GM12878 (cell line): ENCODE results near the gene PCED1A. TPM values are rescaled to one million over a fixed set of nuclear protein-coding genes. Genes with fewer than 3 reads are reported as not detected.

Source experiments
- ATAC-seq: fragments of 200-7000 bp; cut with Tn5 transposase; 3 replicates; pipeline ENCODE4 v1.9.1; 2020; ENCODE audit warnings: mild to moderate bottlenecking, moderate library complexity
- BruUV-seq: library from RNA; stranded (reverse); fragments of 400-500 nt; replicated peaks from 2 replicates; lab custom pipeline; 2021; lab: Mats Ljungman, UMichigan
- CTCF ChIA-PET: fragments of 300-600 bp; sonication (Branson Sonifier 250); formaldehyde crosslinking; extraction: SDS; loops from one replicate; lab custom pipeline; 2021; ENCODE audit warnings: inconsistent platforms; lab: Yijun Ruan, JAX
- POLR2A ChIA-PET: fragments of 350-600 bp; formaldehyde crosslinking; extraction: SDS; loops from one replicate; lab custom pipeline; 2021; ENCODE audit warnings: inconsistent platforms; lab: Charles Lee
- RAD21 ChIA-PET: fragments of 300-600 bp; sonication (Branson Sonifier 250); formaldehyde crosslinking; loops from one replicate; lab custom pipeline; 2023; ENCODE audit warnings: antibody characterized with exemption; ENCODE audit not compliant: unreplicated experiment; lab: Charles Lee
- SMC1A ChIA-PET: fragments of 300-600 bp; sonication (Branson Sonifier 250); formaldehyde crosslinking; loops from one replicate; lab custom pipeline; 2023; ENCODE audit not compliant: unreplicated experiment, uncharacterized antibody; lab: Charles Lee
- DNase-seq: peaks from one replicate; pipeline ENCODE4 v3.0.0-alpha.2; 2011; ENCODE audit warnings: low read depth, low spot score
- FAIRE-seq: peaks from 3 replicates; lab custom pipeline; 2011; peaks lifted over from hg19 to GRCh38; lab: Jason Lieb, UNC
- H2AFZ ChIP-seq: 2 replicates; pipeline ENCODE4 v1.6.0; 2011; ENCODE audit warnings: low read depth, low read length, control low read depth; ENCODE audit not compliant: control insufficient read depth
- H3K27ac ChIP-seq: 2 replicates; pipeline ENCODE4 v1.5.1; 2011; ENCODE audit warnings: control low read depth; ENCODE audit not compliant: control insufficient read depth, insufficient read depth
- H3K27me3 ChIP-seq, 2 experiments: replicated peaks in 1 of 2; 2 replicates each; pipeline versions ENCODE4 v1.6.0 to v1.6.1; 2011; ENCODE audit warnings: low read length in 1 of 2; ENCODE audit not compliant: control insufficient read depth in 2 of 2, insufficient read depth in 2 of 2
- H3K36me3 ChIP-seq, 2 experiments: 2 replicates each; pipeline ENCODE4 v1.5.1; 2011; ENCODE audit warnings: low read length in 1 of 2; ENCODE audit not compliant: control insufficient read depth in 2 of 2, insufficient read depth in 2 of 2
- H3K4me1 ChIP-seq: 2 replicates; pipeline ENCODE4 v1.6.1; 2011; ENCODE audit warnings: mild to moderate bottlenecking, low read length, moderate library complexity, mixed read lengths; ENCODE audit not compliant: control insufficient read depth, insufficient read depth
- H3K4me2 ChIP-seq: 2 replicates; pipeline ENCODE4 v1.6.0; 2011; ENCODE audit warnings: control low read depth; ENCODE audit not compliant: control insufficient read depth, insufficient read depth
- H3K4me3 ChIP-seq: fragments of 200-600 bp; sonication (generic); 2 replicates; pipeline ENCODE4 v1.5.1; 2016
- H3K79me2 ChIP-seq: 2 replicates; pipeline ENCODE4 v1.6.0; 2011; ENCODE audit warnings: low read length; ENCODE audit not compliant: control insufficient read depth, insufficient read depth
- H3K9ac ChIP-seq: 2 replicates; pipeline ENCODE4 v1.8.0; 2011; ENCODE audit warnings: low read length, control low read depth, mixed read lengths; ENCODE audit not compliant: control insufficient read depth, insufficient read depth
- H3K9me3 ChIP-seq: replicated peaks from 3 replicates; pipeline ENCODE4 v1.5.1; 2011; ENCODE audit warnings: mild to moderate bottlenecking, low read length; ENCODE audit not compliant: control insufficient read depth, insufficient read depth
- H4K20me1 ChIP-seq: 2 replicates; pipeline ENCODE4 v1.6.0; 2011; ENCODE audit not compliant: control insufficient read depth, insufficient read depth
- ATF7 ChIP-seq: fragments of 450-650 bp; IDR thresholded peaks from 2 replicates; pipeline ENCODE4 v1.6.1; 2016; ENCODE audit warnings: low read depth, mild to moderate bottlenecking
- CBFB ChIP-seq: IDR thresholded peaks from 2 replicates; pipeline ENCODE4 v1.6.1; 2016; ENCODE audit warnings: antibody characterized with exemption, low read depth
- POU2F2 ChIP-seq: IDR thresholded peaks from 3 replicates; pipeline ENCODE4 v1.6.1; 2011; ENCODE audit warnings: low read depth, mild to moderate bottlenecking, low read length, borderline replicate concordance
- RUNX3 ChIP-seq: IDR thresholded peaks from 2 replicates; pipeline ENCODE4 v1.6.1; 2012; ENCODE audit warnings: low read length, inconsistent platforms
- WGBS: methylation state at CpG from one replicate; pipeline ENCODE4 v1.1.6; 2016; ENCODE audit warnings: low lambda C conversion rate; ENCODE audit not compliant: insufficient replicate concordance, insufficient coverage; ENCODE audit errors: missing lambda C conversion rate; 5-methylcytosine and 5-hydroxymethylcytosine counted together
- in situ Hi-C: fragments of 300-500 bp; cut with MboI; formaldehyde crosslinking; loops from 9 replicates; pipeline ENCODE4 v1.14.3; 2018; ENCODE audit warnings: mixed read lengths
- intact Hi-C: fragments of 100-400 bp; cut with micrococcal nuclease; formaldehyde crosslinking; loops from one replicate; pipeline ENCODE4 v1.14.2; 2022; ENCODE audit not compliant: unreplicated experiment
- polyA plus RNA-seq, 11 experiments: library from polyadenylated mRNA; depleted of rRNA in 4 of 11; unstranded in 6 of 11; stranded (reverse) in 5 of 11; fragments of >200 nt; fragmentation: Nextera tagmentation in 4 of 11; fragmentation: Illumina TruSeq in 1 of 11; extraction: Ambion mirVana in 4 of 11; extraction: Trizol in 1 of 11; gene quantifications; 1 replicate in 1 of 11; 2 replicates in 10 of 11; pipeline versions ENCODE4 v1.2.1 to v1.2.3, GENCODE V29; 2011 to 2016; ENCODE audit warnings: inconsistent platforms in 2 of 11, missing spikeins in 2 of 11, low read depth in 1 of 11
- total RNA-seq, 4 experiments: library from RNA; depleted of rRNA in 3 of 4; stranded (reverse); fragments of >200 nt in 3 of 4; fragmentation: Illumina TruSeq in 1 of 4; extraction: Trizol in 1 of 4; gene quantifications; 2 replicates each; pipeline versions ENCODE4 v1.2.1 to v1.2.3, GENCODE V29; 2013 to 2021
- TF ChIP-seq, protein P1 (sequence below): fragments of 450-650 bp; IDR thresholded peaks from 2 replicates; pipeline ENCODE4 v1.6.1; 2016; ENCODE audit warnings: mild to moderate bottlenecking
- TF ChIP-seq, protein P2 (sequence below): IDR thresholded peaks from 2 replicates; pipeline ENCODE4 v1.6.1; 2011; ENCODE audit warnings: borderline replicate concordance, low read depth, mild to moderate bottlenecking, moderate library complexity, low read length; ENCODE audit not compliant: insufficient read depth, poor library complexity, severe bottlenecking

PCED1A gene
- total and polyA plus RNA-seq, 10 of the 15 experiments (the other 5 are each of a cell fraction or from before 2014, with no cell fraction given) = 4.5 to 30.9 (median 12.0) TPM

DNA sequence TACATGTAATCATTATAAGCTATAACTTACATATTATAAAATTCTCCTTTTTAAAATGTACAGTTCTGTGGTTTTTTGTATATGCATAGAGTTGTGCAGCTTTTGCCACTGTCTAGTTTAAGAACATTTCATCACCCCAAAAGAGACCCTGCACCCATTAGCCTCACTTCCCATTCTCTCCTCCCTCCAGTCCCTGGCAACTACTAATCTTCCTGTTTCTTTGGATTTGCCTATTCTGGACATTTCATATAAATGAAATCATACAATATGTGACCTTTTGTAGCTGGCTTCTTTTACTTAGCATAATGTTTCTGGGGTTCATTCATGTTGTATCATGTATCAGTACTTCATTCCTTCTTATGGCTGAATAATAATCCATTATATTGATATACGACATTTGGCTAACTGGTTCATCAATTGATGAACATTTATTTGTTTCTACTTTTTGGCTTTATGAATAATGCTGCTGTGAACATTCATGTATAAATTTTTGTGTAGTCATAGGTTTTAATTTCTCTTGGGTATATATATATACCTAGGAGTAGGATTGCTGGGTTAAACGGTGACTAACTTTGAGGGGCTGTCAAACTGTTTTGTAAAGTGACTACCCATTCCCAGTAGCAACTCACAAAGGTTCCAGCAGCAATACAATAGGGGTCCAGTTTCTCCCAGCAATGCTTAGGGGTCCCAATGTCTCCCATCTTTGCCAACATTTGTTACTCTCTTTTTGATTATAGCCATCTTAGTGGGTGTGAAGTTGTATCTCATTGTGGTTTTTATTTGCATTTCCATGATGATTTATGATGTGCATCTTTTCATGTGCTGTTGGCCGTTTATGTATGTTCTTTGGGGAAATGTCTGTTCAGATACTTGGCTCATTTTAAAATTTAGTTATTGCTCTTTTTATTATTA lies 43.5 kb upstream of the PCED1A start:
- ChIA-PET CTCF (interaction anchor here (0.8 to 1.4 kb wide), 3 partner anchors 16 to 23 kb away, joined by 3 read pairs; no protein-coding TSS in a partner anchor), POLR2A (interaction anchor here (1.0 to 1.8 kb wide), 2 partner anchors 10 to 11 kb away, joined by 4 to 7 read pairs; partner anchors contain the start of gene PTPRA), RAD21 (interaction anchor here (0.9 kb wide), 1 partner anchor 100 kb away, joined by 3 read pairs; no protein-coding TSS in a partner anchor), SMC1A (interaction anchor here (1.4 kb wide), 1 partner anchor 18 kb away, joined by 3 read pairs; no protein-coding TSS in a partner anchor)
- intact Hi-C loops = no loop called here
- H2AFZ ChIP-seq = no peak overlapping the region
- no peaks in the 10 kb centered on the region for H4K20me1 ChIP-seq
- no peaks in the 10 kb centered on the region for H3K27me3 ChIP-seq
- peaks cover 48% of the 10 kb centered on the region for H3K79me2 ChIP-seq
- in situ Hi-C loops = no loop called here
- DNase-seq (no peak), ATAC-seq (peak; percentile 76), FAIRE-seq (no peak)
- H3K9ac ChIP-seq = no peak overlapping the region
- 0 out of 2 replicates have a peak, but pooled peaks have one; percentile 6 for TF ChIP-seq CBFB
- TF ChIP-seq, protein P1, sequence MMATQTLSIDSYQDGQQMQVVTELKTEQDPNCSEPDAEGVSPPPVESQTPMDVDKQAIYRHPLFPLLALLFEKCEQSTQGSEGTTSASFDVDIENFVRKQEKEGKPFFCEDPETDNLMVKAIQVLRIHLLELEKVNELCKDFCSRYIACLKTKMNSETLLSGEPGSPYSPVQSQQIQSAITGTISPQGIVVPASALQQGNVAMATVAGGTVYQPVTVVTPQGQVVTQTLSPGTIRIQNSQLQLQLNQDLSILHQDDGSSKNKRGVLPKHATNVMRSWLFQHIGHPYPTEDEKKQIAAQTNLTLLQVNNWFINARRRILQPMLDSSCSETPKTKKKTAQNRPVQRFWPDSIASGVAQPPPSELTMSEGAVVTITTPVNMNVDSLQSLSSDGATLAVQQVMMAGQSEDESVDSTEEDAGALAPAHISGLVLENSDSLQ = peak; percentile 49; the same call in 1 of the 2 replicates
- peak; percentile 64; the same call in 1 of the 2 replicates for TF ChIP-seq RUNX3
- 0 out of 2 replicates have a peak, but pooled peaks have one; percentile 15 for TF ChIP-seq ATF7
- TF ChIP-seq POU2F2 = peak; percentile 79; the same call in 1 of the 3 replicates
- TF ChIP-seq, protein P2, sequence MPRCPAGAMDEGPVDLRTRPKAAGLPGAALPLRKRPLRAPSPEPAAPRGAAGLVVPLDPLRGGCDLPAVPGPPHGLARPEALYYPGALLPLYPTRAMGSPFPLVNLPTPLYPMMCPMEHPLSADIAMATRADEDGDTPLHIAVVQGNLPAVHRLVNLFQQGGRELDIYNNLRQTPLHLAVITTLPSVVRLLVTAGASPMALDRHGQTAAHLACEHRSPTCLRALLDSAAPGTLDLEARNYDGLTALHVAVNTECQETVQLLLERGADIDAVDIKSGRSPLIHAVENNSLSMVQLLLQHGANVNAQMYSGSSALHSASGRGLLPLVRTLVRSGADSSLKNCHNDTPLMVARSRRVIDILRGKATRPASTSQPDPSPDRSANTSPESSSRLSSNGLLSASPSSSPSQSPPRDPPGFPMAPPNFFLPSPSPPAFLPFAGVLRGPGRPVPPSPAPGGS = no peak
- peaks cover 11% of the 10 kb centered on the region for H3K4me1 ChIP-seq
- peak overlapping the region; percentile 56 for H3K27ac ChIP-seq
- 33% methylated on average over 3 of the region's 3 CpGs for WGBS
- H3K4me3 ChIP-seq = no peak overlapping the region
- H3K36me3 ChIP-seq = no peaks in the 10 kb centered on the region
- BruUV-seq = no TSS peak
- peak overlapping the region; percentile 41; the same call in 1 of the 2 replicates for H3K4me2 ChIP-seq
- H3K9me3 ChIP-seq = no peaks in the 10 kb centered on the region; the same call in 2 of the 3 replicates
